Heart left ventricle (tissue), 13 donors: Measurements from ENCODE around the gene ZNF10.

Experiments
- POLR2A ChIP-seq, 2 donors: fragments of 450-650 bp; IDR thresholded peaks; one replicate each; pipeline ENCODE4 v1.6.1; 2017; ENCODE audit warnings: antibody characterized with exemption in 2 of 2, mild to moderate bottlenecking in 2 of 2, moderate library complexity in 2 of 2
- TF ChIP-seq, protein P1 (sequence below), 12 donors: fragments of 200-600 bp; sonication (generic) in 4 of 12; IDR thresholded peaks; one replicate each; pipeline versions ENCODE4 v1.5.0 to v1.8.0; 2018 to 2022; ENCODE audit warnings: antibody characterized with exemption in 12 of 12, mild to moderate bottlenecking in 5 of 12
- donor health status: ischemic (EF 13 %, LVEDD 7.1; RV severe dilation, severe dysfunction).
- donor health status: DM: no; HTN: yes; CAD: no.
- donor health status: DM: no; HTN: no; CAD: no.
- donor health status: ischemic (EF 25% LVEDD 6.9; RV normal size, moderate dysfunction).
- donor health status: ischemic (EF 25% LVEDD 5.7; RV mildly dilated, moderate dysfunction).
- donor health status: ischemic (EF 35%, LVEDD 5.7; RV mildly dilated, moderate dysfunction).
- donor health status: nonischemic (EF 11% LVEDD 7.7; RV severe dilation, severe dysfunction).
- donor health status: DM: yes; HTN: yes; CAD: no.
- donor health status: PGD.
- donor health status: ischemic (EF 29% LVEDD 5.4; RV normal size, mild dysfunction).
- donor health status: nonischemic (EF 23%, LVEDD 6.1; RV moderate dilation, normal function).

DNA sequence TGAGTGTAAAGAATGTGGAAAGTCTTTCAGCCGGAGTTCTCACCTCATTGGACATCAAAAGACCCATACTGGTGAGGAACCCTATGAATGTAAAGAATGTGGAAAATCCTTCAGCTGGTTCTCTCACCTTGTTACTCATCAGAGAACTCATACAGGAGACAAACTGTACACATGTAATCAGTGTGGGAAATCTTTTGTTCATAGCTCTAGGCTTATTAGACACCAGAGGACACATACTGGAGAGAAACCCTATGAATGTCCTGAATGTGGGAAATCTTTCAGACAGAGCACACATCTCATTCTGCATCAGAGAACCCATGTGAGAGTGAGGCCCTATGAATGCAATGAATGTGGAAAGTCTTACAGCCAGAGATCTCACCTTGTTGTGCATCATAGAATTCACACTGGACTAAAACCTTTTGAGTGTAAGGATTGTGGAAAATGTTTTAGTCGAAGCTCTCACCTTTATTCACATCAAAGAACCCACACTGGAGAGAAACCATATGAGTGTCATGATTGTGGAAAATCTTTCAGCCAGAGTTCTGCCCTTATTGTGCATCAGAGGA, 25.8 kb downstream of the ZNF10 start:
- TF ChIP-seq, protein P1, sequence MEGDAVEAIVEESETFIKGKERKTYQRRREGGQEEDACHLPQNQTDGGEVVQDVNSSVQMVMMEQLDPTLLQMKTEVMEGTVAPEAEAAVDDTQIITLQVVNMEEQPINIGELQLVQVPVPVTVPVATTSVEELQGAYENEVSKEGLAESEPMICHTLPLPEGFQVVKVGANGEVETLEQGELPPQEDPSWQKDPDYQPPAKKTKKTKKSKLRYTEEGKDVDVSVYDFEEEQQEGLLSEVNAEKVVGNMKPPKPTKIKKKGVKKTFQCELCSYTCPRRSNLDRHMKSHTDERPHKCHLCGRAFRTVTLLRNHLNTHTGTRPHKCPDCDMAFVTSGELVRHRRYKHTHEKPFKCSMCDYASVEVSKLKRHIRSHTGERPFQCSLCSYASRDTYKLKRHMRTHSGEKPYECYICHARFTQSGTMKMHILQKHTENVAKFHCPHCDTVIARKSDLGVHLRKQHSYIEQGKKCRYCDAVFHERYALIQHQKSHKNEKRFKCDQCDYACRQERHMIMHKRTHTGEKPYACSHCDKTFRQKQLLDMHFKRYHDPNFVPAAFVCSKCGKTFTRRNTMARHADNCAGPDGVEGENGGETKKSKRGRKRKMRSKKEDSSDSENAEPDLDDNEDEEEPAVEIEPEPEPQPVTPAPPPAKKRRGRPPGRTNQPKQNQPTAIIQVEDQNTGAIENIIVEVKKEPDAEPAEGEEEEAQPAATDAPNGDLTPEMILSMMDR (IDR thresholded peaks at IDR 0.05): no peak
- no peak for TF ChIP-seq POLR2A (IDR thresholded peaks at IDR 0.05)
